Lower lobe of right lung (tissue), 2 donors: ENCODE data around the gene RPTOR. TPM values are rescaled to one million over a fixed set of nuclear protein-coding genes. Genes with fewer than 3 reads are reported as not detected.

Source experiments
- ATAC-seq, 2 donors: fragments of 200-7000 bp; cut with Tn5 transposase; one replicate each; pipeline ENCODE4 v1.9.1; 2020 to 2022; ENCODE audit warnings: mild to moderate bottlenecking in 2 of 2, moderate library complexity in 2 of 2
- DNase-seq: peaks from one replicate; pipeline ENCODE4 v3.0.0-alpha.2; 2020
- H3K27ac ChIP-seq: fragments of 200-600 bp; one replicate; pipeline ENCODE4 v1.8.0; 2022
- H3K27me3 ChIP-seq: fragments of 200-600 bp; one replicate; pipeline ENCODE4 v1.8.0; 2022; ENCODE audit warnings: low read depth
- H3K36me3 ChIP-seq: fragments of 200-600 bp; one replicate; pipeline ENCODE4 v1.8.0; 2022; ENCODE audit warnings: mild to moderate bottlenecking
- H3K4me1 ChIP-seq: fragments of 200-600 bp; one replicate; pipeline ENCODE4 v1.8.0; 2022
- H3K4me3 ChIP-seq: fragments of 200-600 bp; one replicate; pipeline ENCODE4 v1.8.0; 2022; ENCODE audit warnings: mild to moderate bottlenecking
- H3K9me3 ChIP-seq: fragments of 200-600 bp; one replicate; pipeline ENCODE4 v1.8.0; 2022
- intact Hi-C: fragments of 100-400 bp; cut with DNase I; formaldehyde crosslinking; loops from one replicate; pipeline ENCODE4 v1.11.0; 2022
- total RNA-seq: library from RNA; stranded (reverse); fragmentation: NEBNext Ultra II Directional; extraction: Animal tissue kit (Norgen Biotek cat#: 25700); gene quantifications from one replicate; pipeline ENCODE4 v1.2.1, GENCODE V29; 2021
- TF ChIP-seq, protein P1 (sequence below): fragments of 200-600 bp; IDR thresholded peaks from one replicate; pipeline ENCODE4 v1.8.0; 2022; ENCODE audit warnings: antibody characterized with exemption, mild to moderate bottlenecking
- donor health status: DM: no; HTN: yes; CAD: no; lungs with severe emphysema.

RPTOR gene
- total RNA-seq, 1 donor from 2014 or later, result 34.0 TPM

DNA sequence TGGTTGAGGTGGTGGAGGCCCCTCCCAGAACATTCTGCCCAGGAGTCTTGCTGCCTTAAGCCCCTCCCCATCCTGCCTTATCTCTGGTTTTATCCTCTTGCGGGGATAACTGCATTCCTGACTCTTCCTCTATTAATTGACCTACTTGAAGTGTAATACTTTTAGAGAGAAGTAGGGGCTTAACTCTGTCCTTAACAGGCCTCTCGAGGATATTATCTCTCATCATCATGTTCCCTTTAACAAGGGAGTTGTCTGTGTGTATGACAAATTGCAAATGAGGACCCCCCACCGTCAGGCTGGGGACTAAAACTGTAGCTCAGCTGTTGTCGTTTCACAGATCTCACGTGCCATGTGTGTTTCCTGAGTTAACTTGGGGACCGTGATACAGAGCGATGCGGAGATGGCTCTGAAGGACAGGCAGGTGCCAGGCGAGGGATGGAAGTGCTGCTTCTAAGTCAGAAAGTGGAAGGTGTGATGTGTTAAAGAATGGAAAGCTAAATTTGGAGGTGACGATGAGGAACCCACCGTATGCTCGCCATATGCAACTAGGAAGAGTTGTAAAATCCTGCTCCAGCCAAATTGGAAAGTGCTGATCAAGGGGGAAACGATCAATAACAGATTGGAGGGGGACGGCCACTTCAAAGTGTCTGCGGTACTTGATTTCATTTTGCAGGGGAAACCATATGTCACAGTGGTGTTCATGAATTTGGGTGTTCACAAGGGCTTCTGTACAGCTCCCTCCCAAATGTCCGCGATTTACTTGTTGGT, 106.3 kb downstream of the RPTOR start:
- no peaks in the 10 kb centered on the region for H3K36me3 ChIP-seq

DNA sequence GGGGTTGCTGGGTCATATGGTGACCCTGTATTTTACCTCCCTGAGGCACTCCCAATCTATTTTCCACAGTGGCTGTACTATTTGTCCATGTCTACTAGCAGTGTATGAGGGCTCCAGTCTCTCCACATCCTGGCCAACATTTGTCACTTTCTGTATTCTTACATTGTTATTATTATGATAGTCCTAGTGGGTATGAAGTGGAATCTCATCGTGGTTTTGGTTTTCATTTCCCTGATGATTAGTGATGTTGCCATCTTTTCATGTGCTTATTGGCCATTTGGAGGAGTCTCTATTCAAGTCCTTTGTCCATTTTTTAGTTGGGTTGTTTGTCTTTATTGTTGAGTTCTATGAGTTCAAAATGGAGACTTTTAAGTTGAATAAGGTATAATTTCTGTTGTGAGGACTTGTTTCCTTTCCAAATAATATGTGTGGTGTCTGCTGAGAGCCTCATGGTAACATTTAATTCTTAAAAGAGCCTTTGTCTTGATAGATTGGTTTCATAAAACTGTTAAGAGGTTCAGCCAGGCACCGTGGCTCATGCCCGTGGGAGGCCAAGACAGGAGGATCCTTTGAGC, 108.2 kb downstream of the RPTOR start:
- Histone ChIP-seq H3K36me3 (no peaks in the 10 kb centered on the region), H3K27me3 (no peaks in the 10 kb centered on the region), H3K4me3 (no peak overlapping the region), H3K9me3 (peaks cover 21% of the 10 kb centered on the region), H3K4me1 (peaks cover 13% of the 10 kb centered on the region), H3K27ac (no peak overlapping the region)
- TF ChIP-seq, protein P1, sequence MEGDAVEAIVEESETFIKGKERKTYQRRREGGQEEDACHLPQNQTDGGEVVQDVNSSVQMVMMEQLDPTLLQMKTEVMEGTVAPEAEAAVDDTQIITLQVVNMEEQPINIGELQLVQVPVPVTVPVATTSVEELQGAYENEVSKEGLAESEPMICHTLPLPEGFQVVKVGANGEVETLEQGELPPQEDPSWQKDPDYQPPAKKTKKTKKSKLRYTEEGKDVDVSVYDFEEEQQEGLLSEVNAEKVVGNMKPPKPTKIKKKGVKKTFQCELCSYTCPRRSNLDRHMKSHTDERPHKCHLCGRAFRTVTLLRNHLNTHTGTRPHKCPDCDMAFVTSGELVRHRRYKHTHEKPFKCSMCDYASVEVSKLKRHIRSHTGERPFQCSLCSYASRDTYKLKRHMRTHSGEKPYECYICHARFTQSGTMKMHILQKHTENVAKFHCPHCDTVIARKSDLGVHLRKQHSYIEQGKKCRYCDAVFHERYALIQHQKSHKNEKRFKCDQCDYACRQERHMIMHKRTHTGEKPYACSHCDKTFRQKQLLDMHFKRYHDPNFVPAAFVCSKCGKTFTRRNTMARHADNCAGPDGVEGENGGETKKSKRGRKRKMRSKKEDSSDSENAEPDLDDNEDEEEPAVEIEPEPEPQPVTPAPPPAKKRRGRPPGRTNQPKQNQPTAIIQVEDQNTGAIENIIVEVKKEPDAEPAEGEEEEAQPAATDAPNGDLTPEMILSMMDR, result no peak
- ATAC-seq (no peak), DNase-seq (no peak)
- intact Hi-C loops, result no loop called here

More for the DNA sequence above, 106.3 kb downstream of the RPTOR start:
- peaks cover 9% of the 10 kb centered on the region for H3K9me3 ChIP-seq
- no peak for ATAC-seq
- H3K27ac ChIP-seq, result no peak overlapping the region
- H3K27me3 ChIP-seq, result no peaks in the 10 kb centered on the region
- intact Hi-C loops, result no loop called here
- DNase-seq, result no peak
- no peak overlapping the region for H3K4me3 ChIP-seq
- peaks cover 13% of the 10 kb centered on the region for H3K4me1 ChIP-seq
- TF ChIP-seq, protein P1, result no peak

DNA sequence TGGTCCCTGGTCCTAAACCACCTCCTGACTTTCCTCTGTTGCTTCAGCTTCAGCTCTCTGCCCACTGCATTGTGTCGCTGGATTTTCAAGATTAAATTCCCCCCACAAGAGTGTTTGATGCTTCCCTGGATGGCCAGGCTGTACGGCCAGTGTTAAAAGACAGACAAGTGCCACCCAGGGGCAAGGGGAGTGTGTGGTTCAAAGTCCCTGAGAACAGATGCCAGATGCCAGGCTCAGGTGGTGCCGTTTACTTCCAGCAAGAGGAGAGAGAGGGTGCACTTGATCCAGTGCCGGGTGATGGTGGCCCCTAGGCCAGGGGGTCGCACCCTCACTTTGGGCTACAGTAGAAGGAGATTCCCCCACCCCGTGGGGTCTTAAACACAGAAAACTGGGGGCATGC, 109.2 kb downstream of the RPTOR start:
- TF ChIP-seq, protein P1, result no peak
- DNase-seq (no peak), ATAC-seq (no peak)
- H3K4me1 ChIP-seq, result peaks cover 13% of the 10 kb centered on the region
- H3K9me3 ChIP-seq, result peaks cover 21% of the 10 kb centered on the region
- no peak overlapping the region for H3K4me3 ChIP-seq
- H3K36me3 ChIP-seq, result no peaks in the 10 kb centered on the region
- no peaks in the 10 kb centered on the region for H3K27me3 ChIP-seq
- no peak overlapping the region for H3K27ac ChIP-seq
- intact Hi-C loops, result no loop called here

DNA sequence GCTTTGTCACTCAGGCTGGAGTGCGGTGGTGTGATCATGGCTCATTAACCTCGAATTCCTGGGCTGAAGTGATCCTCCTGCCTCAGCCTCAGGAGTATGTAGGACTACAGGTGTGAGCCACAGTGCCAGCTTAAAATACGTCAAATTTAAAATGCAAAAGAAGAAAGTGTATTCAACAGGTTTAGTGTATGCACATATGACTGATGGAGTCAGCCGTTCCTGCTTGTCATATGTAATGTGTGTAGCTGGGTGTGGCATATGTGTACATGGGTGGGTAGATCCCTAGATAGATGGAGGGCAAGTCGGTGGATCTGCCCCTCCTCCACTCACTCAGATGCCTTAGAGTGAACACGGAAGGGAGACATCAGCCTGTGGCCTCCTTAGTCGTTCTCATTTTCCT, 111.0 kb downstream of the RPTOR start:
- peaks cover 21% of the 10 kb centered on the region for H3K9me3 ChIP-seq
- TF ChIP-seq, protein P1, result no peak
- no peak for ATAC-seq
- H3K27ac ChIP-seq, result no peak overlapping the region
- intact Hi-C loops, result no loop called here
- no peaks in the 10 kb centered on the region for H3K4me1 ChIP-seq
- DNase-seq, result no peak
- H3K27me3 ChIP-seq, result no peaks in the 10 kb centered on the region
- no peaks in the 10 kb centered on the region for H3K36me3 ChIP-seq
- H3K4me3 ChIP-seq, result no peak overlapping the region

DNA sequence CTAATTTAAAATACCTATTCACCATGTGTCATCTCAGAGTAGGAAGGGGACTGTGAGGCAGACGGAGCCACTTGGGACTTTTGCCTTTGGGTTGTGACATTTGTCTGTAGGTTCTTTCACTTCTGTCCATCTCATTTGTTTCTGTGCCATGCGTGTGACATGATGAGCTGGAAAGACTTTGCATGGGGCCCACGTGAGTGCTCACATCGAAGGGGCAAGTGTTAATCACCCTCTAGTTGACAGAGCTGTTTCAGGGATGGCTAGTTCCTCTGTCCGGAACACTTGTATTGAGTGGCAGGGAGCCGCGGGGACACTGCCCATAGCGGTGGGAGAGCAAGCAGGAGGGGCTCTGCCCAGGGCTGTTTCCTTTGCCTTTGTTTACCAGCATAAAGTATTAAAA, 112.0 kb downstream of the RPTOR start:
- no peaks in the 10 kb centered on the region for H3K4me1 ChIP-seq
- ATAC-seq (no peak), DNase-seq (no peak)
- no peaks in the 10 kb centered on the region for H3K27me3 ChIP-seq
- intact Hi-C loops, result no loop called here
- no peak overlapping the region for H3K27ac ChIP-seq
- TF ChIP-seq, protein P1, result no peak
- no peak overlapping the region for H3K4me3 ChIP-seq
- H3K36me3 ChIP-seq, result no peaks in the 10 kb centered on the region
- H3K9me3 ChIP-seq, result peaks cover 21% of the 10 kb centered on the region
